H1 (cell line): ENCODE results near the gene PEAK1. TPM values are rescaled to one million over a fixed set of nuclear protein-coding genes. Genes with fewer than 3 reads are reported as not detected.

ENCODE experiments used
- ATF3 ChIP-seq: IDR thresholded peaks from 2 replicates; pipeline ENCODE4 v1.6.1; 2011; ENCODE audit warnings: low read depth, mild to moderate bottlenecking, low read length; ENCODE audit not compliant: insufficient read depth
- BACH1 ChIP-seq: IDR thresholded peaks from 2 replicates; pipeline ENCODE4 v1.6.1; 2012; ENCODE audit warnings: low read length, improper control_type of control experiment
- CHD2 ChIP-seq: IDR thresholded peaks from 2 replicates; pipeline ENCODE4 v1.6.1; 2012; ENCODE audit warnings: low read length, improper control_type of control experiment
- CHD7 ChIP-seq: fragments of 300-600 bp; sonication (generic); IDR thresholded peaks from 2 replicates; pipeline ENCODE4 v1.7.1; 2012; ENCODE audit warnings: low read length, moderate library complexity, mild to moderate bottlenecking, inconsistent platforms; ENCODE audit not compliant: insufficient replicate concordance
- GTF2F1 ChIP-seq: IDR thresholded peaks from 2 replicates; pipeline ENCODE4 v1.6.1; 2012; ENCODE audit warnings: low read depth, low read length, improper control_type of control experiment, borderline replicate concordance
- JUN ChIP-seq: IDR thresholded peaks from 2 replicates; pipeline ENCODE4 v1.6.1; 2011; ENCODE audit warnings: low read depth, mild to moderate bottlenecking, improper control_type of control experiment, low read length
- KDM1A ChIP-seq: fragments of 200-600, 300-600 bp; sonication (generic); IDR thresholded peaks from 2 replicates; pipeline ENCODE4 v1.7.1; 2016; ENCODE audit warnings: mild to moderate bottlenecking, low read length, borderline replicate concordance
- KDM5A ChIP-seq: fragments of 200-600 bp; IDR thresholded peaks from 2 replicates; pipeline ENCODE4 v1.7.1; 2012; ENCODE audit warnings: mild to moderate bottlenecking, low read length, inconsistent platforms, mixed read lengths
- SAP30 ChIP-seq: fragments of 300-600 bp; sonication (generic); IDR thresholded peaks from 2 replicates; pipeline ENCODE4 v1.7.1; 2012; ENCODE audit warnings: low read length, moderate library complexity, mild to moderate bottlenecking, inconsistent platforms; ENCODE audit not compliant: insufficient read depth, insufficient replicate concordance
- SP2 ChIP-seq: IDR thresholded peaks from 2 replicates; pipeline ENCODE4 v1.6.1; 2012; ENCODE audit warnings: mild to moderate bottlenecking, low read length, inconsistent platforms
- polyA plus RNA-seq, 7 experiments: library from polyadenylated mRNA; depleted of rRNA in 3 of 7; stranded (reverse) in 5 of 7; unstranded in 2 of 7; fragments of >200 nt in 5 of 7; fragments of 200-250 nt in 2 of 7; gene quantifications; 1 replicate in 5 of 7; 2 replicates in 1 of 7; 4 replicates in 1 of 7; pipeline versions ENCODE4 v1.2.1 to v1.2.3, GENCODE V29; 2011 to 2013; ENCODE audit warnings: missing spikeins in 2 of 7, mixed read lengths in 2 of 7
- total RNA-seq: library from RNA; stranded (reverse); fragmentation: NEBNext Ultra II Directional; extraction: Animal tissue kit (Norgen Biotek cat#: 25700); gene quantifications from 2 replicates; pipeline ENCODE4 v1.2.1, GENCODE V29; 2021

The PEAK1 gene
- total and polyA plus RNA-seq, 2 of the 8 experiments (the other 6 are each of a cell fraction or from before 2014, with no cell fraction given) = 8.8 to 44.8 TPM

GRCh38 chr15:77064539-77065308 is 355.2 kb downstream of the PEAK1 start (continued):
- TF ChIP-seq CHD7 (no peak), JUN (no peak), GTF2F1 (no peak), SP2 (no peak), SAP30 (no peak), KDM1A (no peak), CHD2 (no peak), KDM5A (no peak), BACH1 (no peak), ATF3 (no peak)
